ENCODE results near the gene SLC30A4.

- TF ChIP-seq CTCF (IDR thresholded peaks at IDR 0.05) (no peak), POLR2A (IDR thresholded peaks at IDR 0.05) (no peak)
Measured at GRCh38 chr15:45457220-45457619, 65.3 kb downstream of the SLC30A4 start.
